Measurements from ENCODE around the gene DUOXA2. TPM values are rescaled to one million over a fixed set of nuclear protein-coding genes. Genes with fewer than 3 reads are reported as not detected.

The DUOXA2 gene
- total RNA-seq, 1 donor, result not detected

- no peak for TF ChIP-seq CTCF (IDR thresholded peaks at IDR 0.05; ENCODE audit: insufficient read depth, low read length)
- H3K4me3 ChIP-seq (ENCODE audit: low read depth, low read length), result no peak overlapping the region
- DNase-seq (ENCODE audit: low read depth), result no peak
Measured at GRCh38 chr15:45164914-45165313, 50.8 kb downstream of the DUOXA2 start.

- no peak for DNase-seq (ENCODE audit: low read depth)
- TF ChIP-seq CTCF (IDR thresholded peaks at IDR 0.05; ENCODE audit: insufficient read depth, low read length), result no peak
- no peak overlapping the region for H3K4me3 ChIP-seq (ENCODE audit: low read depth, low read length)
Measured at GRCh38 chr15:45165536-45165935, 51.4 kb downstream of the DUOXA2 start.

GRCh38 chr15:45166834-45167630 lies 52.9 kb downstream of the DUOXA2 start:
- H3K4me3 ChIP-seq (ENCODE audit: low read depth, low read length), result peak overlapping the region; percentile 59
- peak; percentile 73 for TF ChIP-seq CTCF (IDR thresholded peaks at IDR 0.05; ENCODE audit: insufficient read depth, low read length)
- DNase-seq (ENCODE audit: low read depth), result peak; percentile 80

- TF ChIP-seq CTCF (IDR thresholded peaks at IDR 0.05; ENCODE audit: insufficient read depth, low read length), result no peak
- peak overlapping the region; percentile 59 for H3K4me3 ChIP-seq (ENCODE audit: low read depth, low read length)
- no peak for DNase-seq (ENCODE audit: low read depth)
Measured at GRCh38 chr15:45167631-45168205, 53.6 kb downstream of the DUOXA2 start.

Other genes starting within 250 kb of the DUOXA2 start
- not detected in 2 replicates for gene TERB2, start 157.6 kb upstream of the DUOXA2 start, total RNA-seq (ENCODE audit: low replicate concordance)
- 9.8 and 13.2 TPM in 2 replicates for gene SORD, start 91.1 kb upstream of the DUOXA2 start, total RNA-seq (ENCODE audit: low replicate concordance)
- not detected in 2 replicates for gene DUOX2, start 154 bp upstream of the DUOXA2 start, total RNA-seq (ENCODE audit: low replicate concordance)
- 0.36 TPM in 1 of 2 replicates, not detected in the other for gene DUOXA1, start 15.6 kb downstream of the DUOXA2 start, total RNA-seq (ENCODE audit: low replicate concordance)
- not detected in 2 replicates for gene DUOX1, start 15.7 kb downstream of the DUOXA2 start, total RNA-seq (ENCODE audit: low replicate concordance)
- gene SHF, start 73.6 kb downstream of the DUOXA2 start, total RNA-seq (ENCODE audit: low replicate concordance), result 1.9 and 11.0 TPM in 2 replicates
- not detected in 2 replicates for gene SLC28A2, start 137.9 kb downstream of the DUOXA2 start, total RNA-seq (ENCODE audit: low replicate concordance)